Measurements from ENCODE around the gene KPRP.

- TF ChIP-seq CTCF (CRISPR knock-in tag; IDR thresholded peaks at IDR 0.05), result no peak
- no peak for TF ChIP-seq FOXO1 (CRISPR knock-in tag; IDR thresholded peaks at IDR 0.05)
- TF ChIP-seq ELF1 (CRISPR knock-in tag; IDR thresholded peaks at IDR 0.05), result no peak
- TF ChIP-seq ZNF761 (CRISPR knock-in tag; conservative IDR thresholded peaks at IDR 0.05), result no peak
- no peak for TF ChIP-seq KLF12 (CRISPR knock-in tag; IDR thresholded peaks at IDR 0.05; ENCODE audit: borderline replicate concordance)
- TF ChIP-seq ZNF281 (CRISPR knock-in tag; IDR thresholded peaks at IDR 0.05; ENCODE audit: borderline replicate concordance), result no peak
- TF ChIP-seq POLR2A (IDR thresholded peaks at IDR 0.05; ENCODE audit: insufficient read depth in 1 of 2, low read depth in 2 of 2, low read length in 2 of 2), result no peak
- no peak for TF ChIP-seq HNF4G (IDR thresholded peaks at IDR 0.05; ENCODE audit: borderline replicate concordance, low read depth, low read length)
- TF ChIP-seq HNF4G (CRISPR knock-in tag; IDR thresholded peaks at IDR 0.05; ENCODE audit: borderline replicate concordance, low read depth), result no peak
- no peak for TF ChIP-seq PATZ1 (CRISPR knock-in tag; IDR thresholded peaks at IDR 0.05)
- TF ChIP-seq TAF15 (IDR thresholded peaks at IDR 0.05; ENCODE audit: low read depth, low read length, poor library complexity, severe bottlenecking), result no peak
- no peak for TF ChIP-seq MYC (CRISPR knock-in tag; IDR thresholded peaks at IDR 0.05; ENCODE audit: borderline replicate concordance)
- TF ChIP-seq ZNF605 (CRISPR knock-in tag; IDR thresholded peaks at IDR 0.05), result no peak
- TF ChIP-seq SUZ12 (IDR thresholded peaks at IDR 0.05; ENCODE audit: low read depth, low read length), result no peak
- no peak for TF ChIP-seq NFYB (CRISPR knock-in tag; IDR thresholded peaks at IDR 0.05)
Observed at GRCh38 chr1:152745765-152746444, 11.9 kb upstream of the KPRP start.
